GM18909 (cell line): Measurements from ENCODE around the gene DLX2.
"Not testable (repeated sequence)": the region's sequence is repeated elsewhere in the genome, so short reads cannot be mapped to it uniquely, and the experiment has no call there.

Source experiments
- ATAC-seq: cut with Tn5 transposase; IDR thresholded peaks from one replicate; pipeline ENCODE4 v1.9.1; 2021; ENCODE audit warnings: mild to moderate bottlenecking; ENCODE audit not compliant: unreplicated experiment, poor library complexity

Gene DLX2

DNA sequence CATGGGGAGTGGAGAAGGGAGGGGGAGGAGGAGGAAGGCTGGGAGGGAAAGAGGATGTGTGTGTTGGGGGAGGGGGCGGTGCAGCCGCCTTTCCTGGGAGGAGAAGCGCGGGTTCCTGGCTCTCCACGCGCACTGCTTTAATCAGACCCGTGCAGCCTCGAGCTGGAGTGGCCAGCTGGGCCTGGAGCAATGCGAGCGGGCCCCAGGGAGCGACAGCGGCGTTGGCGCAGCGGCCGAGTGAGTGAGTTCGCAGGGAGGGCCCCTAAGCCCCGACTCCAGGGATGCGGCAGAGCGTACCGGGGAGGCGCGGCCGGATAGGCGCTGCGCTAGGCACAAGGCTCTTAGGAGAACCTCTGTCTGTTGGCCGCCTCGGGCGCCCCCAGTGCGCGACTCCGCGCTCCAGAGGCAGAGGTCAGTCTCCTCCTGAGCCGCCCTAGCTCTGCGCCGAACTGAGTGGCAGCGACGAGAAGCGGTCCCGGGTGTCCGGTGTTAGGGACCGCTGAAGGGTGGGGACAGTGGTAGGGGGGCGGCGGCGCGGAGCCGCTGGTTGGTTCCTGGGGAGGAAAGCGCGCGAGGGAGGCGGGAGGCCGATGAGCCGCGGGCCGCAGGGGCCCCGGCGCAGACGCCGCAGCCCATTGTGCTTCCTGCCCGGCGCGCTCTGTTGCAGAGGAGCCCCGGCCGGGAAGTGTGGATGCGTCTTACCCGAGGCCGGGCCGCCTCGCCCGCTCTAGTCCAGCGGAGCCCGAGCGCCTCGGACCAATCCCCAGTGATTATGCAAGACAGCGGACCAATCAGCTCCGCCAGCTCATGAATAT lies 17.8 kb downstream of the DLX2 start:
- peak; percentile 86 for ATAC-seq

GRCh38 chr2:172084395-172084644 lies 18.4 kb downstream of the DLX2 start:
- ATAC-seq = no peak

DNA sequence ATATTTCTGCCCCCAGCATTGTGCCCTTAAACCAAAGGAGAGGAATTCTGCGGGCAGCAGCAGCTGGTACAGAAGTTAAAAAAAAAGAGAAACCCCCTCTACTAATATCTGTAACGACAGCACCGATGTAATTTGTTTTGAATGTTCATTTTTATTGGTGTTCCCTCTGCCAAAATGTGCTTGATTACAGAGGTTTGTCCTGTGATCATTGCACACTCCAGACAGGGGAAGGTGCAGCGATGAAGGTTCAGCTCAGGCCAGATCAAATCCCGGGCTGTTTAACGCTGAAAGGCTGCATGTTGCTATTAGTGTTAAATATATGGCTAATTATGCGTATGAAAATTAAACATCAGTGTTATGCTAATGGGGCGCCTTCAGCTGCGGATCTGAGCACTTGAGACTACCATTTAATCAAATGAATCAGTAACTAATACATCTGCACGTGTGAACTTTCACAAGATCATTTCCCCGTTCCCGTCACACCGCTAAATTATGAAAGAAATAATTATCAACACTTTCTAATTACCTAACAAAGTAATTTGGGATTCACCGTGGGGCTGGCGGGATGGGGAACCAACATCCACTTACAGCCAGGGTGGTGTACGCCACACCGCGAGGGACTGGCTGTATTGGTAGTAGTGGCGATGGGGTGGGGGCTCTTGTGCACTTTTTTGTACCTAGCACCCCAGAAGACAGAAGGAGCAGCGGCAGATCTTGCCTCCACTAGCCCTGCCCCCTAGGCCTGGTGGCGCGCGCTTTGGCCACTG lies 18.9 kb downstream of the DLX2 start:
- ATAC-seq = no peak

- no peak for ATAC-seq
Measured at GRCh38 chr2:172082944-172083627, 19.6 kb downstream of the DLX2 start.

GRCh38 chr2:172082105-172082943 lies 20.4 kb downstream of the DLX2 start:
- no peak for ATAC-seq

DNA sequence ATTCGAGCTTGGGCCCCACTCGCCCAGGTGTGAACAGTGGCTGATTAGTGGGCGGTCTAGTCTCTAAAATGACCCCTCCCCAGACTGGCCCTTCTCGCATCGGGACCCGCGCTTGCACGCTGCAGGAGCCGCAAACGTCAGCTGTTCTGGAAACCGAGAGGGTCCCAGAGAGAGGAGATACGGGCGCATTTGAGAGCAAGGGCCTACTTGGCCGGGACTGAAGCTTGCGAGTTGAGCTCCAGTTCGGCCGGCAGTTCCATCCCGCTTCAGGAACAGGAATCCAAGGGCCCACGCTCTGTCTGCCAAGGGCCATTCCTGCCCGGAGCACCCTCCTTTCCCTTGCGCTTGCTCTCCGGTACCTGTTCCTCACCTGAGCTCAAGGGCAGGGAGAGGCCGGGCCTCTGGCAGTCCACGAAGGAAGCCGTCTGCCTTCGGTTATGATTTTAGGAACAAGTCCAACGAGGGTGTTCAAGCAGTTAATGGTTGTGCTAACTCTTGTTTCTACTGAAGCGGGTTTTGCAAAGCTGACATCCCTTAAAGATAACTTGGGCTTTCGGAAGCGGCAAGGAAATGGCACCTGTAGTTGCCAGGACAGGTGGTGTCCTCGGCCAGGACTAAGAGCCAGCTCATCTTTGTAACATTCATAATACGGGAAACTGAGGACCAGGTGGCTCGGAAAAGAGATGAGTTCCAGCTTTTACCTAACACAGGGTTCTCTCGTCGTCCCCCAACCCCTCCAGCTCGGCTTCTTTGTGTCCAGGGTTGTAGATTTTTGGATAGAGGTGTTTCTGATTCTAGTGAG lies 21.3 kb downstream of the DLX2 start:
- ATAC-seq = no peak

DNA sequence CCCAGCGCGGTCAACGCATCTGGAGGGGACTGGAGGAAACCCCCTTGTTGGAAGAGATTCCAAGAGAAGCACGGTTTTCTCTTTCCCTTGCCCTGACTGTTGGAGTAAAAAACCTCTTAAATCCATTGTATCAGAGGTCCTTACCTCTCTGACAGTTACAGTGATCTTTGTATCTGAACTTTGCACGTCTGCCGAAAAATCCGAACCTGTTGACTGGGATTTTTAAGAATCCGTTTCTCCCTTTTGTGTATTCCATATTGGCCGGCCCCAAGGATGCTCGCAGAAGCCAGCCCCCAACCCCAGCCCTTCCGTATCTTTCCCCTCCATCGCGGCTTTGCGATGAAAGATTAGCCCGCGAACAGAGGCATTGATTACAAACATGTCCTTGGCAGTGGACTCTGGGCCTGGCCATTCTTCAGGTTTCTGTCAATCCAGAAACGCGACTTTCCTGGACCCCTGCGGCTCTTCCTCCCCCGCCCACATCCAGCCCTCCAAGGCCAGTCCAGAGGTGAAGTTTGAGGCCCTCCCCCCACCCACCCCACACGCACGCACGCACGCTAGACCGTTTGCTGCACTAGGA lies 22.0 kb downstream of the DLX2 start:
- ATAC-seq = no peak

- ATAC-seq = no peak
Measured at GRCh38 chr2:172079838-172080640, 22.7 kb downstream of the DLX2 start.

- no peak for ATAC-seq
Measured at GRCh38 chr2:172079416-172079815, 23.3 kb downstream of the DLX2 start.

GRCh38 chr2:172074254-172074653 lies 28.4 kb downstream of the DLX2 start:
- no peak for ATAC-seq

- no peak for ATAC-seq
Measured at GRCh38 chr2:172073518-172073917, 29.2 kb downstream of the DLX2 start.

DNA sequence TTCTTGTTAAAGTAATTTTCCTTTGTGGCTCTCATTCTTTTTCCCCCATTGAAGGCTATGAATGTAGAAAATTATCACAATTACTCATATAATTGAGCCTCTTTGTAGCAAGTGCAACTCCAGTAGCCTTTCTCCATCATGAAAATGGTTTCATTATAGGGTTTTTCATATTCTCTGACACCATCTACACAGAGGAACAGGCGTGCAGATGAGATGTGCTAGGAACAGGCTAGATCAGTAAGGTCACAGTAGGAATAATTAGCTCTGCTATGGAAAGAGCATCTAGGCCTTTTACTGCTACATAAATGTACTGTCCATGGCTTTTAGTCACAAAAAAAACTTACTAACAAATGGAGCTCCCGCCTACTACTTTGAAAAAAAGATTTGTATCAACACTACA lies 30.0 kb downstream of the DLX2 start:
- no peak for ATAC-seq

DNA sequence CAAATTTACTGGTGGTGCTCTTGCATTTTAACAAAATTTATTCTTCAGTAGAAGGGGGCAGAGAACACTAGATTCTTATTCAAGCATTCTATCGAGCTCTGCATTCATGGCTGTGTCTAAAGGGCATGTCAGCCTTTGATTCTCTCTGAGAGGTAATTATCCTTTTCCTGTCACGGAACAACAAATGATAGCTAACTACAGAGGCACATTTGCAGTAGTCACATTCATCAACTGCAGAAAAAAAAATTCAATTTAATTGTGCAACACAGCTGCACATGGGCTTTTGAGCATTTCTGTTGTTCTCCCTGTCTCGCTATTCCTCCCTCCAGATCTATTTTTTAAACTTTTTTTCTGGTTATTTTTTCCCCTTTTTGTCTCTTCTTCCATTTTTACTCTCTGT lies 30.4 kb downstream of the DLX2 start:
- ATAC-seq = no peak

GRCh38 chr2:172070936-172071335 lies 31.8 kb downstream of the DLX2 start:
- ATAC-seq = no peak

DNA sequence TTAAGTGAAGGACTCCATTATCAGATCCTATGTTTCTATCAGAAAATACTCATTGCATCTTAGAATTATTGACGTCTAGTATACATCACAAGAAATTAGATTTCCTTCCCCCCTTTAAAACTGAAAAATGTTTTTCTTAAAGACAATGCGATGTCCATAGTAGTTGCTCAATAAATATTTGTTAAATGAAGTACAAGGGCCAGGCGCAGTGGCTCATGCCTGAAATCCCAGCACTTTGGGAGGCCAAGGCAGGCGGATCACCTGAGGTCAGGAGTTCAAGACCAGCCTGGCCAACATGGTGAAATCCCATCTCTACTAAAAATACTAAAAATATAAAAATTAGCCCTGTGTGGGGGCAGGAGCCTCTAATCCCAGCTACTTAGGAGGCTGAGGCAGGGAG lies 34.8 kb downstream of the DLX2 start:
- not testable (repeated sequence) for ATAC-seq

GRCh38 chr2:172066394-172066886 lies 36.3 kb downstream of the DLX2 start:
- ATAC-seq = no peak

DNA sequence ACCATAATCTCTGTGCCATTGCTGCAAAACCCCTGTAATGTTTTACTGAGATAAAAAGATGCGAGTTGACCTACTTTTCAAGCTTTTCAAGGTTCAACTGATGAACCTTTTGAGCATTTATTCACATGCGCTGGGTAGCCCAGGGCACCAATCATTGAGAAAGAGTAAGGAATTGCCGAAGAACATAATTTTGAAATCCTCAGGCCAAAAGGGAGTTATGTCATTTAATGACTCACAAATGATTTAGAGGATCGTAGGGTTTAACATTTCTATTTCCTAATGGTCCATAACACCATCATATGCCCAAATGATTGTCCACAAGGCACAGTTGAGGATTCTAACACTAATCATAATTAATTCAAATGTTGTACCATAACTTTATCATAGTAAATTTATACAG lies 37.6 kb downstream of the DLX2 start:
- no peak for ATAC-seq

DNA sequence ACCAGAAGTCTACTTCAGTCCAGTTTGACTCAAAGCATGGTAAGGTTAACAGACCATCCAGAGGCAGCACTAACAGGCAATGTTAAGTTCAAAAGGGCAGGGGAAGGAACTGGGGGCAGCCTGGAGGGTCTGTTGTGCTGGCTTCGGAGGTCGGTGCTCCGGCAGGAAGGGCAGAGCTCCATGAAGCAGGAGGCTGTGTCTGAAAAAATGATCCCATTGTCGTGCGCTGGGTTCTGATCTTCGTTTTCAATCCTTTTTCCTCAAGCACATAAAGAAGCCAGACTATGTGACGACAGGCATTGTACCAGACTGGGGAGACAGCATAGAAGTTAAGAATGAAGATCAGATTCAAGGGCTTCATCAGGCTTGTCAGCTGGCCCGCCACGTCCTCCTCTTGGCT lies 39.3 kb downstream of the DLX2 start:
- ATAC-seq = no peak
